HG02938 (cell line): ENCODE data around the gene PIP5K1B.

ENCODE experiments used
- ATAC-seq: cut with Tn5 transposase; IDR thresholded peaks from one replicate; pipeline ENCODE4 v1.9.1; 2021; ENCODE audit warnings: mild to moderate bottlenecking, moderate library complexity; ENCODE audit not compliant: unreplicated experiment

The PIP5K1B gene

GRCh38 chr9:68707801-68708488 lies 2.9 kb downstream of the PIP5K1B start:
- no peak for ATAC-seq

GRCh38 chr9:68708513-68708912 lies 3.5 kb downstream of the PIP5K1B start:
- ATAC-seq: no peak

GRCh38 chr9:68709291-68710110 lies 4.5 kb downstream of the PIP5K1B start:
- ATAC-seq: no peak

- no peak for ATAC-seq
Measured at GRCh38 chr9:68710111-68710471, 5.1 kb downstream of the PIP5K1B start.

- ATAC-seq: no peak
Measured at GRCh38 chr9:68711281-68711680, 6.2 kb downstream of the PIP5K1B start.

- ATAC-seq: no peak
Measured at GRCh38 chr9:68711932-68712331, 6.9 kb downstream of the PIP5K1B start.

- ATAC-seq: no peak
Measured at GRCh38 chr9:68714416-68715180, 9.6 kb downstream of the PIP5K1B start.

GRCh38 chr9:68715181-68715456 lies 10.1 kb downstream of the PIP5K1B start:
- no peak for ATAC-seq

GRCh38 chr9:68717552-68718443 lies 12.8 kb downstream of the PIP5K1B start:
- ATAC-seq: no peak

- no peak for ATAC-seq
Measured at GRCh38 chr9:68719847-68720246, 14.8 kb downstream of the PIP5K1B start.

GRCh38 chr9:68720656-68721313 lies 15.7 kb downstream of the PIP5K1B start:
- no peak for ATAC-seq

- ATAC-seq: no peak
Measured at GRCh38 chr9:68721666-68722330, 16.8 kb downstream of the PIP5K1B start.

- no peak for ATAC-seq
Measured at GRCh38 chr9:68725070-68725469, 20.0 kb downstream of the PIP5K1B start.

GRCh38 chr9:68726489-68726888 lies 21.4 kb downstream of the PIP5K1B start:
- no peak for ATAC-seq

- ATAC-seq: no peak
Measured at GRCh38 chr9:68727636-68728035, 22.6 kb downstream of the PIP5K1B start.

- no peak for ATAC-seq
Measured at GRCh38 chr9:68728731-68729130, 23.7 kb downstream of the PIP5K1B start.

GRCh38 chr9:68730570-68731235 lies 25.7 kb downstream of the PIP5K1B start:
- no peak for ATAC-seq

- ATAC-seq: no peak
Measured at GRCh38 chr9:68731857-68732256, 26.8 kb downstream of the PIP5K1B start.

- ATAC-seq: no peak
Measured at GRCh38 chr9:68732405-68733020, 27.5 kb downstream of the PIP5K1B start.
